Nucleus accumbens (tissue), 56 donors: ENCODE measurements around the gene PTPRG.

Experiments
- DNase-seq, 56 donors: peaks; one replicate each; lab custom pipeline; 2025; lab: John Stamatoyannopoulos, UW

The PTPRG gene

GRCh38 chr3:62214850-62215249 lies 653.5 kb downstream of the PTPRG start:
- no peak for DNase-seq

GRCh38 chr3:62220616-62221015 lies 659.2 kb downstream of the PTPRG start:
- no peak for DNase-seq

DNA sequence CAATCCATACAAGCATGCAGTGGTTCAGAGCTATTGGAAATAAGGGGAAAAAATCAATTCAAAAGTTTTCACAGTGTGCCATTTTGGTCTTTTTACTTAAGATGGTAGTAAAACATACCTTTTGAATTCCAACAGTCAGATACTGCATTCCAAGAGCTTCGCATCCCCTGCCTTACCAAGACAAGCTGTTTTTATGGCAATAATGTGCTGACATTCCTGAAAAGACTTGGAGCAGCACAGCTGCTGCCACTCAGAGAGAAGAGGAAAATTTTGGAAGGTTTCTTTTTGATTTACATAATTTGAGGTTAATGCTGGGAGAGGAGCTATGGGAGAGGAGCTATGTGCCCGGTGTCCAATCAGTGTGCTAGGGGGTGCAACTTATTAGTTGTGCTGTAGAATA lies 663.7 kb downstream of the PTPRG start:
- peak in 2 of 56 donors; percentile 4 to 8 for DNase-seq

DNA sequence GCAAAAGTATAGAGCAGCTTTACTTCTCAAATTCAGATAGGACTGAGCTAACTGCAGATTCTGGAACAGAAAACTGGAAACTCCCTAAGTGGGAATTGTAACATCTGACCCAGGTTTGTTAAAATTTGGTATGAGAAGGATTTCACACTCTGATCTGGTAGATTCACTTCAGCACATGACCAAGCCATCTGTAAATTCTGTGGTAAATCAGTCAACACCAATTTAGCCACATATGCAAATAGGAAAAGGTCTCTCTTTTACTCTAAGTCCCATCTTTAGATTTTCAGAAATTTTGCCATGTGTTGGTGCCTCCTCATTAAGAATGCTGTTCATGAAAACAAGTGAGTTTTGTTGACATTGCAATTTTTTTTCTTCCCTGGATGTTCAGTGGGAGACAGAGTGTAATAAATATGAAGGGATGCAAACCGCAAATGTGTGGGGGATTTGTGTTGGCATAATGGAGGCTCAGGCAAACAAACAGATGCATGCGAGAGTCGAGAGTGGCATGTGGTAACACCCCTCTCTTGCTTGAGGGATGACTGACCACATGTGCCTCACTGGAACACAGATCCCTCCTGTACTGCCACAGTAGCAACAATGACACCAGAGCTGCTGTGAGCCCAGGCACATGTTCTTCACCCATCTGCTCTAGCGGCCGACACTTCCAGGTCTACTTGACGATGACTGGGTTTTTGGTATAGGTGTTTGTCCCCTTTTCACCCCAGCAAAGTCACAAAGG lies 665.4 kb downstream of the PTPRG start:
- DNase-seq, result no peak

DNA sequence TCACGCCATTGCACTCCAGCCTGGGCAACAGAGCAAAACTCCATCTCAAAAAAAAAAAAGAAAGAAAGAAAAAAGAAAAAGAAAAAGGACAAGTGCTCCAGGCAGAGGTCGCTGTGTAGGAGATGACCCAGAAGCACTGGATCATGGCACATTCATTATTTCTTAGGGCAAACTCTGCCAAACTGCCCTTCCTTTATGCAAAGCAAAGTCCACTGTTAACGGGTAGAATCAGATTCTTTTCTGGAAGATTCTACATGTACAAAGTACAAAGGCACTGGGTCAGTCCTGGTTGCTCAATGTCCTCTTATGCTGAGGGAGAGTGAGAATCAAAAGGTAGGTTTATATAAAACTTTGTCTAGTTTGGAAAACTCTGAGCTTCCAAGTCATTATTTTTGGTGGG lies 667.1 kb downstream of the PTPRG start:
- no peak for DNase-seq

DNA sequence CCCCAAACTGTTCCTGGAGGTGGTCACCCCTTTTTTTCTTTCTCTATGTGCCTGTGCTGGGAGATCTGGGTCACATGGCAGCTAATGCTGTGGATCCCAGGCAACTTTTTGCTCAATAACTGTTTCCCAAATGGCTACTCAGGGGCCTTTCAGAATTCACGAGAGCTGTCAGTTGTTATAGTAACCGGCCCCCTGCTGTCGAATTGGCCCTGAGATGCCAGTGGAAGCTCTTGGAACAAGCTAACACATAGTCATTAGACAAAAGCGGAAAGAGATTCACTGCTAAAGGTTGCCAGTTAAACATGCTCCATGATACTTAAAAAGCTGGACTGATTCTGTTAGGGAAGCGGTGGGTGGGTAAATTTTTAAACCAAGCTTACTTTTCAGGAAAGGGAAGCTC lies 667.8 kb downstream of the PTPRG start:
- peak in 20 of 56 donors; percentile 1 to 57 (median 15) for DNase-seq

DNA sequence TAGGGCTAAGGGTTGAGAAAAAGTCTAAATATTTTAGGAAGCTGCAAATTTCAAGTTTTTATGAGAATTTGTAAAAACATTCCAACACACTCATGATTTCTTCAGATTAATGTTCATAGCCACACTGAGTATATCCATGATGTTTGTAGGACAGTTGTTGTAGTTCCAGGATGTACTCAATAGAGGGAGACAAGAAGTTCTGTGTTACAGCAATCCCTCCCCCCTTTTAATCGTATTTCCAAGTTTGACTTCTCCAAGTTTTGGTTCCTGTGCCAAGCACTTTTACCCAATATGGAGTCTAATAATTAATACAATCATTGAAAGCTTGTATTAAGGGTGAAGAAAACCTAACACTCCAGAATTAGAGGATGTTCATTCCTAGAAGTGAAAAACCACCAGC lies 668.5 kb downstream of the PTPRG start:
- no peak for DNase-seq

DNA sequence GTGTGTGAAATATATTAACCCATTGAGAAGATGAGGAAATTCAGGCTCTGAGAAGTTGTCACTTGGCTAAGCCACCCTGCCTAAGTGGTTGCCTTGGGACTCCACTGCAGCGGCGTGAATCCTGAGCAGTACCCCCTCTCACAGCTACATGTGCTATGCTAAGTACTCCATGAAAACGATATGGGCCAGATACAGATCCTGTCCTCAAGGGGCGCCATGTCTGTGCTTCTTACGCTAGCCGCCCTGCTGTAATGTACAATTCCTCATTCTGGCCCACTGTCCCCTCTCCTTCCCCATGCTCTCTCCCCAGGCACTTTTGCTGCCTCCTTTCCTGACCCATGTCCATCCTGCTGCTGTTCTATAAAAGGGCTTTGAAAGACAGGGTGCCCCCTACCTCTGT lies 671.7 kb downstream of the PTPRG start:
- no peak for DNase-seq

GRCh38 chr3:62236016-62236415 lies 674.6 kb downstream of the PTPRG start:
- DNase-seq, result no peak

GRCh38 chr3:62237286-62237948 lies 676.0 kb downstream of the PTPRG start:
- DNase-seq, result no peak

GRCh38 chr3:62238003-62238402 lies 676.6 kb downstream of the PTPRG start:
- DNase-seq, result no peak

- DNase-seq, result no peak
These were observed 677.1 kb downstream of the PTPRG start for GRCh38 chr3:62238431-62238830.

- no peak for DNase-seq
These were observed 679.9 kb downstream of the PTPRG start for GRCh38 chr3:62241279-62241678.

- peak in 31 of 56 donors; percentile 2 to 65 (median 19) for DNase-seq
These were observed 681.6 kb downstream of the PTPRG start for GRCh38 chr3:62242831-62243509.

DNA sequence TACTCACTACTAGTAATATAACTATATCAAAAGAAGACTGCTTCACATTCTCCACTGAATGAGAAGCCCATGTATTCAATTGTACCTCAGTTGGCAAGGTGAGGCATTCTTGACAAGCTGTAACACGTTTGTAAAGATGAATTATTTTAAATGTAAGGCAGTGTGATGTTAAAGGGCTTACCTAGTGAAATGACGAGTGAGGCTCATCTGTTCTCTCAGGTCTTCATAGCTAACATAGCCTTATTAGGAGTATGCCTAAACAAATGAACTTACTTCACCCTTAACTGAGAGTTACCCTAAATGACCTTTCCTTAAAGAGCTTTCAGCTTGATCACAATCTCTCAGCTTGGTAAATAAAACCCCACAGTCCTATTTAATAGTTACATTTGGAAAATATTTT lies 684.7 kb downstream of the PTPRG start:
- DNase-seq, result no peak

- DNase-seq, result no peak
These were observed 685.6 kb downstream of the PTPRG start for GRCh38 chr3:62246985-62247384.

GRCh38 chr3:62248734-62249483 lies 687.5 kb downstream of the PTPRG start:
- no peak for DNase-seq

- no peak for DNase-seq
These were observed 688.1 kb downstream of the PTPRG start for GRCh38 chr3:62249484-62249776.

GRCh38 chr3:62249855-62250543 lies 688.6 kb downstream of the PTPRG start:
- DNase-seq, result no peak

- DNase-seq, result peak in 3 of 56 donors; percentile 2 to 16 (median 5)
These were observed 691.2 kb downstream of the PTPRG start for GRCh38 chr3:62252438-62253157.
